Fibroblast of mammary gland (primary cell): ENCODE data around the gene PRDM2.
"Not testable (repeated sequence)": the region's sequence is repeated elsewhere in the genome, so short reads cannot be mapped to it uniquely, and the experiment has no call there.

ENCODE experiments used
- DNase-seq: peaks from one replicate; pipeline ENCODE4 v3.0.0-alpha.2; 2010; ENCODE audit warnings: low read depth
- H3K4me3 ChIP-seq: 2 replicates; pipeline ENCODE4 v1.5.1; 2011; ENCODE audit warnings: low read depth, mild to moderate bottlenecking, low read length, moderate library complexity; ENCODE audit not compliant: control insufficient read depth
- CTCF ChIP-seq: conservative IDR thresholded peaks from 2 replicates; pipeline ENCODE4 v1.5.1; 2011; ENCODE audit warnings: low read depth, low read length, inconsistent platforms; ENCODE audit not compliant: control insufficient read depth, insufficient read depth

The PRDM2 gene

GRCh38 chr1:13664451-13664850 is 35.5 kb upstream of the PRDM2 start:
- no peak for TF ChIP-seq CTCF
- no peak overlapping the region for H3K4me3 ChIP-seq
- DNase-seq = no peak

- no peak for TF ChIP-seq CTCF
- H3K4me3 ChIP-seq = no peak overlapping the region
- DNase-seq = no peak
Measured at GRCh38 chr1:13666317-13666716, 33.7 kb upstream of the PRDM2 start.

GRCh38 chr1:13667691-13668090 is 32.3 kb upstream of the PRDM2 start:
- TF ChIP-seq CTCF = no peak
- no peak overlapping the region for H3K4me3 ChIP-seq
- no peak for DNase-seq

- TF ChIP-seq CTCF = no peak
- H3K4me3 ChIP-seq = no peak overlapping the region
- no peak for DNase-seq
Measured at GRCh38 chr1:13674377-13674776, 25.6 kb upstream of the PRDM2 start.

- no peak for TF ChIP-seq CTCF
- peak; percentile 46 for DNase-seq
- H3K4me3 ChIP-seq = no peak overlapping the region
Measured at GRCh38 chr1:13675151-13675651, 24.8 kb upstream of the PRDM2 start.

- DNase-seq = no peak
- no peak for TF ChIP-seq CTCF
- H3K4me3 ChIP-seq = no peak overlapping the region
Measured at GRCh38 chr1:13677896-13678295, 22.1 kb upstream of the PRDM2 start.

GRCh38 chr1:13679651-13680050 is 20.3 kb upstream of the PRDM2 start:
- DNase-seq = no peak
- no peak overlapping the region for H3K4me3 ChIP-seq
- TF ChIP-seq CTCF = no peak

- not testable (repeated sequence) for H3K4me3 ChIP-seq, DNase-seq
Measured at GRCh38 chr1:13680609-13681008, 19.4 kb upstream of the PRDM2 start.
